Ovary (tissue), 9 donors: ENCODE results near the gene MAPKAPK5. TPM values are rescaled to one million over a fixed set of nuclear protein-coding genes. Genes with fewer than 3 reads are reported as not detected.
"Not testable (repeated sequence)": the region's sequence is repeated elsewhere in the genome, so short reads cannot be mapped to it uniquely, and the experiment has no call there.

Experiments
- DNase-seq, 5 donors: peaks; one replicate each; pipeline ENCODE4 v3.0.0-alpha.2; 2019 to 2020
- H3K27ac ChIP-seq, 2 donors: fragments of 200-600 bp; one replicate each; pipeline versions ENCODE4 v1.5.1 to v1.8.0; 2019 to 2022
- H3K27me3 ChIP-seq: fragments of 200-600 bp; one replicate; pipeline ENCODE4 v1.8.0; 2022
- H3K36me3 ChIP-seq: fragments of 200-600 bp; sonication (generic); one replicate; pipeline ENCODE4 v1.5.1; 2019
- H3K4me1 ChIP-seq: one replicate; pipeline ENCODE4 v1.8.1; 2013; ENCODE audit warnings: mild to moderate bottlenecking, moderate library complexity; ENCODE audit not compliant: insufficient read depth
- H3K4me3 ChIP-seq: fragments of 200-600 bp; sonication (generic); one replicate; pipeline ENCODE4 v1.5.1; 2017
- H3K9me3 ChIP-seq, 2 donors: fragments of 200-600 bp in 1 of 2; sonication (generic) in 1 of 2; one replicate each; pipeline versions ENCODE4 v1.5.1 to v1.8.1; 2013 to 2019; ENCODE audit warnings: mild to moderate bottlenecking in 1 of 2, moderate library complexity in 1 of 2
- EP300 ChIP-seq: sonication (generic); formaldehyde crosslinking; IDR thresholded peaks from one replicate; pipeline ENCODE4 v1.6.1; 2017; ENCODE audit warnings: antibody characterized with exemption
- POLR2A ChIP-seq: fragments of 450-650 bp; IDR thresholded peaks from one replicate; pipeline ENCODE4 v1.6.1; 2017; ENCODE audit warnings: antibody characterized with exemption, mild to moderate bottlenecking, moderate library complexity
- WGBS, 3 donors: extraction: QIAGEN DNeasy Blood & Tissue Kit in 1 of 3; methylation state at CpG; one replicate each; pipeline versions ENCODE4 v1.1.5 to v1.1.7; 2013 to 2017; 5-methylcytosine and 5-hydroxymethylcytosine counted together
- intact Hi-C, 4 donors: fragments of 100-400 bp; cut with DNase I; formaldehyde crosslinking; loops; one replicate each; pipeline versions ENCODE4 v1.11.0 to v1.15.1; 2022 to 2023
- polyA plus RNA-seq, 2 donors: library from polyadenylated mRNA; stranded (reverse); fragments of 200-250 nt in 1 of 2; fragments of 350-450 nt in 1 of 2; fragmentation: Illumina TruSeq in 1 of 2; extraction: RNeasy Lipid Tissue Mini Kit (QIAGEN cat#74804) in 1 of 2; gene quantifications; one replicate each; pipeline ENCODE4 v1.2.3, GENCODE V29; 2013 to 2014
- total RNA-seq, 7 donors: library from RNA; depleted of rRNA in 2 of 7; stranded (reverse); fragments of >200 nt in 2 of 7; fragmentation: NEBNext Ultra II Directional in 3 of 7; extraction: Animal tissue kit (Norgen Biotek cat#: 25700) in 3 of 7; gene quantifications; one replicate each; pipeline versions ENCODE4 v1.1.0 to v1.2.4, GENCODE V29; 2016 to 2023
- TF ChIP-seq, protein P1 (sequence below), 3 donors: fragments of 450-650 bp in 2 of 3; fragments of 200-600 bp in 1 of 3; IDR thresholded peaks; one replicate each; pipeline versions ENCODE4 v1.5.1 to v1.8.0; 2016 to 2022; ENCODE audit warnings: antibody characterized with exemption in 3 of 3, mild to moderate bottlenecking in 1 of 3
- donor health status: DM: no; HTN: no; CAD: no; lungs with moderate emphysema.
- donor health status: DM: no; HTN: no; CAD: no.
- donor health status: Bipolar disorder and iron deficiency.
- donor health status: DM: yes; HTN: yes; CAD: no.
- donor health status: DM: no; HTN: no; CAD: no.
- donor health status: DM: yes; HTN: yes; CAD: no.

The MAPKAPK5 gene
- total and polyA plus RNA-seq, 9 donors, result 20.0 to 52.5 (median 38.8) TPM

DNA sequence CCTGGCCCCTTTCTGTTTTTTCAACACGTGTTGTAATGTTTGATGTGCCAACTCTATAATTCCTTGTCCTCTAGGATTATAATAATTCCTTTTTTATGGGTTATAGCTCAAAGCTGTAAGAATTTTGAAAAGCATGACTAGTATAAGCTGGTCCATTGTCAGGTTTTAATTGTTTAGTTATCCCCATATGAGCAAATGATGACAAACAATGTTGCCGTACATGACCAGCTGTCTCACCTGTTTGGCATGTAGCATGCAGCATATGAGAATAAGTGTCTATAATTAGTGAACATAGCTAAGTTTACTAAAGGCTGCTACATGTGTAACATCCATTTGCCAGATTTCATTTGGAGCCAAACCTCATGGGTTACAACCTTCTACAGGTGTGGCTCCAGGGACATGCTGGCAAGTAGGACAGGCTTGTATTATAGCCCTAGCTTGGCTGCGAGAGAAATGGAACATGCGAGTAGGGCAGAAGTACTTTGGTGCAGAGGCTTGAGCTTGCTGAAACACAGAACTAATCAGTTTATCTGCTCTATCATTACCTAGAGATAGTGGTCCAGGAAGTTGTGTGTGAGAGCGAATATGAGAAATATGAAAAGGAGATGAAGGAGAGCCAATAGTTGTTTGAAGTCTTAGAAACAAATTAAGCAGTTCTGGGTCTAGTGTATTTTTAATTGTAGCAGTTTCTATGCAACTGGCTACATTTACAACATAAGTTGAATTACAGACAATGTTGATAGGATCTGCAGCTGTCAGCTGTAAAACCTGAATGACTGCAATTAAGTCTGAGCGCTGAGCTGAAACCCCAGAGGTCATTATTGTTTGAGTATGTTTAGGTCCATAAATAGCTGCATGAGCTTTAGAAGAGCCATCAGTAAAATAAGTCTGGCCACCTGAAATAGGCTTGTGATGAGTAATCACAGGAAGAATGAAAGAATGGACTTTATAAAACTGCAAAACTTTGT lies 22.6 kb upstream of the MAPKAPK5 start:
- H3K36me3 ChIP-seq, result no peaks in the 10 kb centered on the region
- intact Hi-C loops, result no loop called here
- no peaks in the 10 kb centered on the region for H3K4me1 ChIP-seq
- TF ChIP-seq, protein P1, sequence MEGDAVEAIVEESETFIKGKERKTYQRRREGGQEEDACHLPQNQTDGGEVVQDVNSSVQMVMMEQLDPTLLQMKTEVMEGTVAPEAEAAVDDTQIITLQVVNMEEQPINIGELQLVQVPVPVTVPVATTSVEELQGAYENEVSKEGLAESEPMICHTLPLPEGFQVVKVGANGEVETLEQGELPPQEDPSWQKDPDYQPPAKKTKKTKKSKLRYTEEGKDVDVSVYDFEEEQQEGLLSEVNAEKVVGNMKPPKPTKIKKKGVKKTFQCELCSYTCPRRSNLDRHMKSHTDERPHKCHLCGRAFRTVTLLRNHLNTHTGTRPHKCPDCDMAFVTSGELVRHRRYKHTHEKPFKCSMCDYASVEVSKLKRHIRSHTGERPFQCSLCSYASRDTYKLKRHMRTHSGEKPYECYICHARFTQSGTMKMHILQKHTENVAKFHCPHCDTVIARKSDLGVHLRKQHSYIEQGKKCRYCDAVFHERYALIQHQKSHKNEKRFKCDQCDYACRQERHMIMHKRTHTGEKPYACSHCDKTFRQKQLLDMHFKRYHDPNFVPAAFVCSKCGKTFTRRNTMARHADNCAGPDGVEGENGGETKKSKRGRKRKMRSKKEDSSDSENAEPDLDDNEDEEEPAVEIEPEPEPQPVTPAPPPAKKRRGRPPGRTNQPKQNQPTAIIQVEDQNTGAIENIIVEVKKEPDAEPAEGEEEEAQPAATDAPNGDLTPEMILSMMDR (IDR thresholded peaks at IDR 0.05), result no peak
- no peak for TF ChIP-seq EP300
- TF ChIP-seq POLR2A, result no peak
- 42 to 51% (median 47%) methylated on average over 6 of the region's 6 CpGs for WGBS, 3 donors
- no peak for DNase-seq
- no peaks in the 10 kb centered on the region for H3K9me3 ChIP-seq
- no peak overlapping the region for H3K27ac ChIP-seq
- H3K27me3 ChIP-seq, result no peaks in the 10 kb centered on the region
- H3K4me3 ChIP-seq, result no peak overlapping the region

DNA sequence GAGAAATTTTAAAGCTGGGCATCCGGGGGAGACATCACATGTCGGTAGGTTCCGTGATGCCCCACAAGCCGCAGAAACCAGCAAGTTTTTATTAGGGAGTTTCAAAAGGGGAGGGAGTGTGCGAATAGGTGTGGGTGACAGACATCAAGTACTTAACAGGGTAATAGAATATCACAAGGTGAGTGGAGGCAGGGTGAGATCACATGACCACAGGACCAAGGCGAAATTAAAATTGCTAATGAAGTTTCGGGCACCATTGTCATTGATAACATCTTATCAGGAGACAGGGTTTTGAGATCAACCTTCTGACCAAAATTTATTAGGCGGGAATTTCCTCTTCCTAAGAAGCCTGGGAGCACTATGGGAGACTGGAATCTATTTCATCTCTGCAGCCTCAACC lies 21.2 kb upstream of the MAPKAPK5 start:
- H3K27ac ChIP-seq, H3K9me3 ChIP-seq, H3K36me3 ChIP-seq, intact Hi-C loops, H3K4me3 ChIP-seq, H3K27me3 ChIP-seq, DNase-seq, H3K4me1 ChIP-seq: not testable (repeated sequence)
- 82 to 89% (median 82%) methylated on average over 8 of the region's 8 CpGs for WGBS, 3 donors

DNA sequence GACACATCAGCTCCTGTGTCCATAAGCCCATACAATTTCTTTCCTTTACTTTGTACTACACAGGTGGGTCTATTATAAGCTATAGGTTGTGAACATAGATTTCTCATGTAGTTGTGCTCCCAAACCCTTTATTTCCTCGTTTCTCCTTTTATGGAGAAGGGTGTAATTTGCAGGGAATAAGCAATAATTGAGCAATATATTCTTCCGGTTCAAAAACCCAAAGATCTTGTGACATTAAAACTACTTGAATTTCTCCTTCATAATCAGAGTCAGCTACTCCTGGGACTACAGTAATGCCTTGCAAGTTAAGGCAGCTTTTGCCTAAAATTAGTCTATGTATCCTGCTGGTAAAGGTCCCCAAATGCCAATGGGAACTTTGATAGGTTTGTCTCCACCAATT lies 19.1 kb upstream of the MAPKAPK5 start:
- no peaks in the 10 kb centered on the region for H3K4me1 ChIP-seq
- no peak overlapping the region for H3K27ac ChIP-seq
- no peaks in the 10 kb centered on the region for H3K27me3 ChIP-seq
- intact Hi-C loops, result no loop called here
- no peak for DNase-seq
- no peaks in the 10 kb centered on the region for H3K9me3 ChIP-seq
- WGBS, 3 donors, result 43 to 53% (median 48%) methylated on average over 2 of the region's 2 CpGs
- no peak overlapping the region for H3K4me3 ChIP-seq
- no peaks in the 10 kb centered on the region for H3K36me3 ChIP-seq
- TF ChIP-seq POLR2A (no peak), EP300 (no peak)
- TF ChIP-seq, protein P1 (IDR thresholded peaks at IDR 0.05), result no peak

DNA sequence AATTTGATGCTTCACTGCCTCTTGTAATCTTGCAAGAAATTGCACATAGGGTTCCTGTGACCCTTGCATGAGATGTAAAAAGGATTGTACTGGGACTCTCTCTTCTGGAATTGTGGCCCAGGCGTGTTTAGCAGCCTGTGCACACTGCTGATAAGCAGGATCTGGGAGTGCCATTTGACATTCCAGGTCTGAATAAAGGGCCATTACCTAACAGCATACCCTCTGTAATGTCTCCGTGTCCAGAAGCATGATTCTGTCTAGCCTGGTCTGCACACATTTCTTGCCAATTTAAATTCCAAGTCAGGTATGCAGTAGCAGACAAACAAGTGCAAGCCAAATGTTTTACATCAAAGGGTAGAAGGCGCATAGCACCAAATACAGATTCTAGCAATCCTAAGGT lies 18.1 kb upstream of the MAPKAPK5 start:
- intact Hi-C loops, result no loop called here
- no peak for DNase-seq
- Histone ChIP-seq H3K4me1 (no peaks in the 10 kb centered on the region), H3K36me3 (no peaks in the 10 kb centered on the region), H3K4me3 (no peak overlapping the region), H3K27ac (no peak overlapping the region), H3K9me3 (no peaks in the 10 kb centered on the region), H3K27me3 (no peaks in the 10 kb centered on the region)
- 47 to 71% (median 65%) methylated on average over 3 of the region's 3 CpGs for WGBS, 3 donors
- TF ChIP-seq EP300, result no peak
- no peak for TF ChIP-seq POLR2A
- TF ChIP-seq, protein P1 (IDR thresholded peaks at IDR 0.05), result no peak

DNA sequence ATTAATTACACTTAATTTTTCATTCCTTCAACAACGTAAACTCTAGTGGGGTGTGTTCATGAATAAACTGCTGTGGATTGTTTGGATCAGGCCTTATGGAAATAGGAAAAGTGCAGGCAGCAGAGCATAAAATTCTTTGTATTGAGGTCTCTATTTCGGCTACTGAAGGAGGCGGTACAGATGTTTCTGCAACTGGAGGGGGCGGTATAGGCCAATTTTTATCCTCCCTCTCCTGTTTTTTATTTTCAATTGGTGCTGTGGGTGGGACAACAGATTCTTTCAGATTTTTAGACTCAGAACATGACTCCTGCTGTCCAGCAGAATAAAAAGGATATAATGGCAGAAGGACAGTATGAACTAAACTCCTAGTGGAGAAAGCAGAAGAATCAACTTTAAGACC lies 17.7 kb upstream of the MAPKAPK5 start:
- intact Hi-C loops, H3K4me1 ChIP-seq, H3K36me3 ChIP-seq, H3K27me3 ChIP-seq, H3K9me3 ChIP-seq, H3K4me3 ChIP-seq, H3K27ac ChIP-seq, DNase-seq: not testable (repeated sequence)
- WGBS, 3 donors, result 30 to 37% (median 33%) methylated on average over 4 of the region's 4 CpGs
